Panc1 (cell line): ENCODE data around the gene SUMO1.

Experiments
- REST ChIP-seq, 2 experiments: IDR thresholded peaks; 2 replicates each; pipeline ENCODE4 v1.6.1; 2011 to 2012; ENCODE audit warnings: low read depth in 2 of 2, control low read depth in 1 of 2, low read length in 1 of 2, mild to moderate bottlenecking in 1 of 2, moderate library complexity in 1 of 2; ENCODE audit not compliant: insufficient read depth in 1 of 2
- TCF7L2 ChIP-seq: IDR thresholded peaks from 2 replicates; pipeline ENCODE4 v1.6.1; 2011; ENCODE audit warnings: mild to moderate bottlenecking, low read depth, low read length, inconsistent platforms

- TF ChIP-seq REST (IDR thresholded peaks at IDR 0.05; ENCODE audit: insufficient read depth in 1 of 2, low read depth in 2 of 2, low read length in 1 of 2) (no peak), TCF7L2 (no peak)
These were observed 23.2 kb downstream of the SUMO1 start for GRCh38 chr2:202215179-202215578.
